ENCODE data around the gene ZYX.
A peak's percentile ranks its signal among the peaks of the same experiment; 100 is the strongest.

Gene ZYX

GRCh38 chr7:143362131-143363015 lies 18.8 kb upstream of the ZYX start, which contains the start of gene FAM131B:
TSS of gene FAM131B (minus strand) at chr7:143362713. CDS start at chr7:143362603, 110 bp downstream.
- DNase-seq (ENCODE audit: low read depth in 2 of 2): no peak

GRCh38 chr7:143363016-143363937 lies 17.9 kb upstream of the ZYX start:
- DNase-seq (ENCODE audit: low read depth in 2 of 2): no peak

- no peak for DNase-seq (ENCODE audit: low read depth in 2 of 2)
Measured at GRCh38 chr7:143367972-143368371, 13.2 kb upstream of the ZYX start.

- DNase-seq (ENCODE audit: low read depth in 2 of 2): no peak
Measured at GRCh38 chr7:143368387-143368786, 12.8 kb upstream of the ZYX start.

GRCh38 chr7:143369678-143370651 lies 11.2 kb upstream of the ZYX start:
- DNase-seq (ENCODE audit: low read depth in 2 of 2): no peak

GRCh38 chr7:143372070-143372469 lies 9.1 kb upstream of the ZYX start:
- no peak for DNase-seq (ENCODE audit: low read depth in 2 of 2)

- DNase-seq (ENCODE audit: low read depth in 2 of 2): no peak
Measured at GRCh38 chr7:143373255-143373794, 7.8 kb upstream of the ZYX start.

- DNase-seq (ENCODE audit: low read depth in 2 of 2): no peak
Measured at GRCh38 chr7:143374561-143374960, 6.6 kb upstream of the ZYX start.

GRCh38 chr7:143375298-143376034 lies 5.7 kb upstream of the ZYX start:
- no peak for DNase-seq (ENCODE audit: low read depth in 2 of 2)

GRCh38 chr7:143376396-143376795 lies 4.7 kb upstream of the ZYX start:
- no peak for DNase-seq (ENCODE audit: low read depth in 2 of 2)

GRCh38 chr7:143379611-143380259 lies 1.4 kb upstream of the ZYX start:
- DNase-seq (ENCODE audit: low read depth in 2 of 2): no peak

GRCh38 chr7:143380260-143380645 lies 892 bp upstream of the ZYX start:
- peak; percentile 67 to 86 for DNase-seq (ENCODE audit: low read depth in 2 of 2)

- DNase-seq (ENCODE audit: low read depth in 2 of 2): no peak
Measured at GRCh38 chr7:143381427-143382125, 431 bp downstream of the ZYX start.

- DNase-seq (ENCODE audit: low read depth in 2 of 2): no peak
Measured at GRCh38 chr7:143382126-143382790, 1.1 kb downstream of the ZYX start.

- no peak for DNase-seq (ENCODE audit: low read depth in 2 of 2)
Measured at GRCh38 chr7:143382791-143383641, 1.9 kb downstream of the ZYX start.

- DNase-seq (ENCODE audit: low read depth in 2 of 2): no peak
Measured at GRCh38 chr7:143383642-143383957, 2.5 kb downstream of the ZYX start.

- DNase-seq (ENCODE audit: low read depth in 2 of 2): no peak
Measured at GRCh38 chr7:143384148-143384547, 3.0 kb downstream of the ZYX start.

Data from stimulated activated CD4-positive, alpha-beta T cell treated with anti-CD3 and anti-CD28 coated beads, Interleukin-1b, Interleukin-23, amount 100 ng/mL, for 1 hour (primary cell).